ENCODE data around the gene B9D2. TPM values are rescaled to one million over a fixed set of nuclear protein-coding genes. Genes with fewer than 3 reads are reported as not detected.
"Not testable (repeated sequence)": the region's sequence is repeated elsewhere in the genome, so short reads cannot be mapped to it uniquely, and the experiment has no call there.

The B9D2 gene
- total and polyA plus RNA-seq, 10 donors = 7.5 to 11.9 (median 8.7) TPM

- intact Hi-C loops (cut with DNase I; ENCODE audit: low total_unique reads) = no loop called here
- H3K27ac ChIP-seq = no peak overlapping the region
- H3K36me3 ChIP-seq = no peaks in the 10 kb centered on the region
- peak; percentile 68 to 79 (median 73) for TF ChIP-seq POLR2AphosphoS5 (IDR thresholded peaks at IDR 0.05)
- no peak for TF ChIP-seq CTCF (IDR thresholded peaks at IDR 0.05 in 8 of 11, conservative IDR thresholded peaks at IDR 0.05 in 3 of 11)
- H3K9me3 ChIP-seq = no peaks in the 10 kb centered on the region
- DNase-seq = no peak
- WGBS, 5 donors = 67 to 77% (median 73%) methylated on average over 12 of the region's 12 CpGs
- no peak overlapping the region for H3K4me3 ChIP-seq
- no peaks in the 10 kb centered on the region for H3K27me3 ChIP-seq (replicated peaks in 1 of 7)
- peaks cover 0 to 77% (median 30%) of the 10 kb centered on the region in 6 donors for H3K4me1 ChIP-seq
Measured at GRCh38 chr19:41373993-41374392, 10.0 kb upstream of the B9D2 start.

GRCh38 chr19:41372501-41372900 is 8.6 kb upstream of the B9D2 start:
- intact Hi-C loops (cut with DNase I; ENCODE audit: low total_unique reads) = no loop called here
- H3K9me3 ChIP-seq = no peaks in the 10 kb centered on the region
- 77 to 90% (median 86%) methylated on average over 2 of the region's 2 CpGs for WGBS, 5 donors
- TF ChIP-seq POLR2AphosphoS5 (IDR thresholded peaks at IDR 0.05) = no peak
- TF ChIP-seq POLR2A (IDR thresholded peaks at IDR 0.05) = no peak
- TF ChIP-seq CTCF (IDR thresholded peaks at IDR 0.05 in 8 of 11, conservative IDR thresholded peaks at IDR 0.05 in 3 of 11) = no peak
- DNase-seq = no peak
- no peak overlapping the region for H3K27ac ChIP-seq
- H3K27me3 ChIP-seq (replicated peaks in 1 of 7) = no peaks in the 10 kb centered on the region
- peaks cover 0 to 77% (median 30%) of the 10 kb centered on the region in 6 donors for H3K4me1 ChIP-seq
- no peak overlapping the region for H3K4me3 ChIP-seq
- H3K36me3 ChIP-seq = no peaks in the 10 kb centered on the region

DNA sequence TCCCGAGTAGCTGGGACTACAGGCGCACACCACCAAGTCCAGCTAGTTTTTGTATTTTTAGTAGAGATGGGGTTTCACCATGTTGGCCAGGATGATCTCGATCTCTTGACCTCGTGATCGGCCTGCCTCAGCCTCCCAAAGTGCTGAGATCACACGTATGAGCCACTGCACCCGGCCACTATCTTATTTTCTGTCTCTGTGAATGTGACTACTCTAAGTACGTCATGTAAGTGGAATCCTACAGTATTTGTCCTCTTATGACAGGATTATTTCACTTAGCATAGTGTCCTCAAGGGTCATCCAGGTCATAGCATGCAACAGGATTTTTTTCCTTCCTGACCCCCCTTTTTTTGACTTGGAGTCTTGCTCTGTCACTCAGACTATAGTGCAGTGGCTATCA is 7.6 kb upstream of the B9D2 start:
- Histone ChIP-seq H3K27me3 (replicated peaks in 1 of 7) (no peaks in the 10 kb centered on the region), H3K27ac (no peak overlapping the region), H3K36me3 (no peaks in the 10 kb centered on the region), H3K4me1 (peaks cover 0 to 77% (median 27%) of the 10 kb centered on the region in 6 donors), H3K9me3 (no peaks in the 10 kb centered on the region), H3K4me3 (no peak overlapping the region)
- intact Hi-C loops (cut with DNase I; ENCODE audit: low total_unique reads) = no loop called here
- no peak for DNase-seq
- no peak for TF ChIP-seq POLR2AphosphoS5 (IDR thresholded peaks at IDR 0.05)
- no peak for TF ChIP-seq CTCF (IDR thresholded peaks at IDR 0.05 in 8 of 11, conservative IDR thresholded peaks at IDR 0.05 in 3 of 11)
- no peak for TF ChIP-seq POLR2A (IDR thresholded peaks at IDR 0.05)
- WGBS, 5 donors = 93 to 98% (median 94%) methylated on average over 8 of the region's 8 CpGs

DNA sequence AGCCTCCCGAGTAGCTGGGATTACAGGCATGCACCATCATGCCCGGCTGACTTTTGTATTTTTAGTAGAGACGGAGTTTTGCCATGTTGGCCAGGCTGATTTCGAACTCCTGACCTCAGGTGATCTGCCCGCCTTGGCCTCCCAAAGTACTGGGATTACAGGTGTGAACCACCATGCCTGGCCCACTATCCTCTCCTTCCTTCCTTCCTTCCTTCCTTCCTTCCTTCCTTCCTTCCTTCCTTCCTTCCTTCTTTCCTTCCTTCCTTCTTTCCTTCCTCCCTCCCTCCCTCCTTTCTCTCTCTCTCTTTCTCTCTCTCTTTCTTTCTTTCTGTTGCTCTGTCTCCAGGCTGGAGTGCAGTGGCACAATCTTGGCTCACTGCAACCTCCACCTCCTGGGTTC is 7.2 kb upstream of the B9D2 start:
- H3K9me3 ChIP-seq; DNase-seq; H3K4me3 ChIP-seq; intact Hi-C loops (cut with DNase I; ENCODE audit: low total_unique reads); H3K36me3 ChIP-seq; H3K27me3 ChIP-seq (replicated peaks in 1 of 7): not testable (repeated sequence)
- 92 to 94% (median 92%) methylated on average over 5 of the region's 5 CpGs for WGBS, 5 donors
- Histone ChIP-seq H3K27ac (peak overlapping the region in 1 of 8 donors; percentile 26), H3K4me1 (peaks cover 0 to 77% (median 24%) of the 10 kb centered on the region in 6 donors)

- intact Hi-C loops (cut with DNase I; ENCODE audit: low total_unique reads) = no loop called here
- peak overlapping the region in 2 of 8 donors; percentile 96 to 99 for H3K27ac ChIP-seq
Measured at GRCh38 chr19:41369769-41370168, 5.8 kb upstream of the B9D2 start.

More at GRCh38 chr19:41369769-41370168, 5.8 kb upstream of the B9D2 start:
- Histone ChIP-seq H3K4me3 (no peak overlapping the region), H3K4me1 (peaks cover 0 to 79% (median 27%) of the 10 kb centered on the region in 6 donors), H3K9me3 (no peaks in the 10 kb centered on the region), H3K36me3 (no peaks in the 10 kb centered on the region), H3K27me3 (replicated peaks in 1 of 7) (no peaks in the 10 kb centered on the region)
- DNase-seq = no peak
- no peak for TF ChIP-seq POLR2A (IDR thresholded peaks at IDR 0.05)
- TF ChIP-seq CTCF (IDR thresholded peaks at IDR 0.05 in 8 of 11, conservative IDR thresholded peaks at IDR 0.05 in 3 of 11) = no peak
- TF ChIP-seq POLR2AphosphoS5 (IDR thresholded peaks at IDR 0.05) = no peak
- 93 to 98% (median 96%) methylated on average over 2 of the region's 2 CpGs for WGBS, 5 donors

Measured in spleen (tissue), 11 donors.